Cardiac muscle cell (in vitro differentiated cells and primary cell): ENCODE measurements around the gene HTRA2. TPM values are rescaled to one million over a fixed set of nuclear protein-coding genes. Genes with fewer than 3 reads are reported as not detected.

Source experiments
- DNase-seq, 2 donors: peaks; one replicate each; pipeline versions ENCODE4 v3.0.0 to v3.0.0-alpha.2; 2010 to 2017; ENCODE audit warnings: low read depth in 1 of 2, low spot score in 1 of 2
- H3K27ac ChIP-seq: fragments of 200-600 bp; sonication (generic); 2 replicates; pipeline ENCODE4 v1.5.1; 2016
- H3K27me3 ChIP-seq: fragments of 200-600 bp; sonication (generic); 2 replicates; pipeline ENCODE4 v1.6.0; 2016; ENCODE audit warnings: control low read depth
- H3K36me3 ChIP-seq: fragments of 200-600 bp; sonication (generic); 2 replicates; pipeline ENCODE4 v1.5.1; 2016; ENCODE audit warnings: control low read depth
- H3K4me1 ChIP-seq: fragments of 200-600 bp; sonication (generic); 2 replicates; pipeline ENCODE4 v1.8.1; 2017; ENCODE audit warnings: low read depth, mild to moderate bottlenecking, mixed run types
- H3K4me3 ChIP-seq: fragments of 200-600 bp; sonication (generic); 2 replicates; pipeline ENCODE4 v1.5.1; 2016; ENCODE audit warnings: mild to moderate bottlenecking
- H3K9me3 ChIP-seq: fragments of 200-600 bp; sonication (generic); 2 replicates; pipeline ENCODE4 v1.5.1; 2017; ENCODE audit warnings: low read depth, mild to moderate bottlenecking, control low read depth
- CTCF ChIP-seq: IDR thresholded peaks from 2 replicates; pipeline ENCODE4 v1.5.1; 2012; ENCODE audit warnings: low read depth, mild to moderate bottlenecking, low read length
- polyA plus RNA-seq: library from polyadenylated mRNA; unstranded; fragments of >200 nt; fragmentation: Nextera tagmentation; extraction: Ambion mirVana; gene quantifications from 2 replicates; pipeline ENCODE4 v1.2.1, GENCODE V29; 2016
- total RNA-seq: library from RNA; depleted of rRNA; stranded (reverse); fragments of >200 nt; gene quantifications from 2 replicates; pipeline ENCODE4 v1.2.3, GENCODE V29; 2016

The HTRA2 gene
- total and polyA plus RNA-seq, 2 experiments from 2014 or later = 55.1 to 57.6 TPM

- Histone ChIP-seq H3K27ac (peak overlapping the region; percentile 30), H3K4me3 (peak overlapping the region; percentile 53), H3K27me3 (peaks cover 27% of the 10 kb centered on the region), H3K9me3 (no peaks in the 10 kb centered on the region), H3K4me1 (peaks cover 8% of the 10 kb centered on the region), H3K36me3 (no peaks in the 10 kb centered on the region)
- DNase-seq = peak; percentile 25 to 76
- no peak for TF ChIP-seq CTCF
Observed at GRCh38 chr2:74552914-74553811, 23.4 kb downstream of the HTRA2 start.

- Histone ChIP-seq H3K4me1 (peaks cover 8% of the 10 kb centered on the region), H3K9me3 (no peaks in the 10 kb centered on the region), H3K27ac (peak within 1 kb of the TSS; percentile 52), H3K27me3 (peaks cover 25% of the 10 kb centered on the region), H3K4me3 (peak within 1 kb of the TSS; percentile 53), H3K36me3 (no peaks in the 10 kb centered on the region)
- no peak for TF ChIP-seq CTCF
- DNase-seq = peak; percentile 92 to 98
Observed at GRCh38 chr2:74553892-74554819, 24.4 kb downstream of the HTRA2 start, which contains the start of the genes DOK1 and LOXL3. DOK1 (plus strand) TSS chr2:74554720; CDS start chr2:74554755, 35 bp downstream. LOXL3 (minus strand) TSS chr2:74553942; CDS start chr2:74552634, 1,308 bp downstream.

DNA sequence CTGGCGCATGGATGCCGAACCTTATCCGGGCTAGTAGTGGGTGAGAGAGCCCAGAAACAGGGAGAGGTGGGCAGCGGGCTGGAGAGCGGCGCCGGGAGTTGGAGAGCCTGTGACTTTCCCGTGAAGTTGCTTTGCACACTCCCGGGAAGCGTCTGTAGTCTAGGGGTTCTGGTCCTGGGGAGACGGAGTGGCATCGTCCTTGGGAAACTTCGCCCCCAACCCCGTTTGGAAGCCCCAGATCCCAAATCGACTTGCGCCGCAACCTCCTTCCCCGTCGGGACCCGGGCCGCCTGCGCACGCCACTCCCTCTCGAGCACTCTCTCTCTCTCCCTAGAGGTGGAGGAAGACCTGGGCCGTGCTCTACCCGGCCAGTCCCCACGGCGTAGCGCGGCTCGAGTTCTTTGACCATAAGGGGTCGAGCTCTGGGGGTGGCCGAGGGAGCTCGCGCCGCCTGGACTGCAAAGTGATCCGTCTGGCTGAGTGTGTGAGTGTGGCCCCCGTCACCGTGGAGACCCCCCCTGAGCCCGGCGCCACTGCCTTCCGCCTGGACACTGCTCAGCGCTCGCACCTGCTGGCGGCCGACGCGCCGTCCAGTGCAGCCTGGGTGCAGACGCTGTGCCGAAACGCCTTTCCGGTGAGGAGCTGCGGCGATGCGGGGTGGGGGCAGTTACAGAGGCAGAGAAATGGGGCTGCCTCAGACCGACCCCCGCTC, 25.2 kb downstream of the HTRA2 start:
- Histone ChIP-seq H3K4me1 (peaks cover 8% of the 10 kb centered on the region), H3K4me3 (peak overlapping the region; percentile 53), H3K9me3 (no peaks in the 10 kb centered on the region), H3K27ac (no peak overlapping the region), H3K36me3 (no peaks in the 10 kb centered on the region), H3K27me3 (peaks cover 21% of the 10 kb centered on the region)
- TF ChIP-seq CTCF = no peak
- DNase-seq = peak; percentile 50 to 74

DNA sequence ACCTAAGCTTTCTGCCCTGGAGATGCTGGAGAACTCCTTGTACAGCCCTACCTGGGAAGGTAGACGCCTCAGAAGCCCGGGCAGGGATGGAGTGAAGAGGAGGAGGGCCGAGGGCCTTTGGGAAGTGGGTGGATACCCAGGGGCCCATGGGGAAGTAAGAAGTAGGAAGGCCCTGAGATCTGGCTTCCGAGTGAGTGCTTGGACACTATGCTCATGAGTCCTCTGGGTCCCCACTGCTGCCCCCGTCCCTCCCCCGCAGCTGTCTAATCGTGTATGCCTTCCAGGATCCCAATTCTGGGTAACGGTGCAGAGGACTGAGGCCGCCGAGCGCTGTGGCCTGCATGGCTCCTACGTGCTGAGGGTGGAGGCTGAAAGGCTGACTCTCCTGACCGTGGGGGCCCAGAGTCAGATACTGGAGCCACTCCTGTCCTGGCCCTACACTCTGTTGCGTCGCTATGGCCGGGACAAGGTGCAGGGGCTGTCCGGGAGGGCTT, 25.9 kb downstream of the HTRA2 start:
- Histone ChIP-seq H3K27ac (no peak overlapping the region), H3K4me3 (peak overlapping the region; percentile 53), H3K9me3 (no peaks in the 10 kb centered on the region), H3K36me3 (no peaks in the 10 kb centered on the region), H3K27me3 (peaks cover 21% of the 10 kb centered on the region), H3K4me1 (peaks cover 8% of the 10 kb centered on the region)
- DNase-seq = no peak
- no peak for TF ChIP-seq CTCF

GRCh38 chr2:74556159-74556558, 26.4 kb downstream of the HTRA2 start:
- peaks cover 22% of the 10 kb centered on the region for H3K27me3 ChIP-seq
- H3K36me3 ChIP-seq = no peaks in the 10 kb centered on the region
- H3K4me1 ChIP-seq = peaks cover 8% of the 10 kb centered on the region
- no peak overlapping the region for H3K4me3 ChIP-seq
- H3K27ac ChIP-seq = no peak overlapping the region
- TF ChIP-seq CTCF = no peak
- H3K9me3 ChIP-seq = no peaks in the 10 kb centered on the region
- DNase-seq = no peak
